Measurements from ENCODE around the gene GTSF1L. TPM values are rescaled to one million over a fixed set of nuclear protein-coding genes. Genes with fewer than 3 reads are reported as not detected.

Gene GTSF1L
- total RNA-seq, 4 donors from 2014 or later, result not detected

GRCh38 chr20:43736588-43737158 is 9.9 kb upstream of the GTSF1L start:
- no peaks in the 10 kb centered on the region for H3K4me1 ChIP-seq
- in situ Hi-C loops (cut with MboI; ENCODE audit: low pct_ligation_motif_present in 1 of 4, low pct_unique_long_range_greater_than_20kb in 1 of 4, low sequenced_read_pairs in 3 of 4), result no loop called here
- intact Hi-C loops (cut with DNase I; ENCODE audit: low total_unique reads), result no loop called here
- no peak overlapping the region for H3K4me3 ChIP-seq
- H3K27me3 ChIP-seq, result no peaks in the 10 kb centered on the region
- H3K27ac ChIP-seq, result no peak overlapping the region
- TF ChIP-seq EP300 (IDR thresholded peaks at IDR 0.05; ENCODE audit: low read depth) (no peak), CTCF (IDR thresholded peaks at IDR 0.05) (no peak), POLR2A (IDR thresholded peaks at IDR 0.05) (no peak), POLR2AphosphoS5 (IDR thresholded peaks at IDR 0.05) (no peak)
- H3K9me3 ChIP-seq, result no peaks in the 10 kb centered on the region
- no peaks in the 10 kb centered on the region for H3K36me3 ChIP-seq
- no peak for DNase-seq
- WGBS, 2 donors (ENCODE audit: low coverage in 1 of 2), result 32 to 60% methylated on average over 2 of the region's 2 CpGs

- no peaks in the 10 kb centered on the region for H3K27me3 ChIP-seq
- H3K9me3 ChIP-seq, result no peaks in the 10 kb centered on the region
- H3K4me3 ChIP-seq, result no peak overlapping the region
- H3K27ac ChIP-seq, result no peak overlapping the region
- in situ Hi-C loops (cut with MboI; ENCODE audit: low pct_ligation_motif_present in 1 of 4, low pct_unique_long_range_greater_than_20kb in 1 of 4, low sequenced_read_pairs in 3 of 4) (no loop called here), intact Hi-C loops (cut with DNase I; ENCODE audit: low total_unique reads) (no loop called here)
- no peak for TF ChIP-seq POLR2AphosphoS5 (IDR thresholded peaks at IDR 0.05)
- TF ChIP-seq POLR2A (IDR thresholded peaks at IDR 0.05), result no peak
- TF ChIP-seq EP300 (IDR thresholded peaks at IDR 0.05; ENCODE audit: low read depth), result no peak
- no peak for TF ChIP-seq CTCF (IDR thresholded peaks at IDR 0.05)
- no peak for DNase-seq
- no peaks in the 10 kb centered on the region for H3K36me3 ChIP-seq
- 67 to 85% methylated on average over 2 to 5 of the region's 5 CpGs for WGBS, 2 donors (ENCODE audit: low coverage in 1 of 2)
- no peaks in the 10 kb centered on the region for H3K4me1 ChIP-seq
These were observed 5.1 kb upstream of the GTSF1L start for GRCh38 chr20:43731927-43732326.

- TF ChIP-seq POLR2A (IDR thresholded peaks at IDR 0.05) (no peak), CTCF (IDR thresholded peaks at IDR 0.05) (no peak)
- intact Hi-C loops (cut with DNase I; ENCODE audit: low total_unique reads) (no loop called here), in situ Hi-C loops (cut with MboI; ENCODE audit: low pct_ligation_motif_present in 1 of 4, low pct_unique_long_range_greater_than_20kb in 1 of 4, low sequenced_read_pairs in 3 of 4) (no loop called here)
- H3K36me3 ChIP-seq, result no peaks in the 10 kb centered on the region
- no peak for DNase-seq
- WGBS, 2 donors (ENCODE audit: low coverage in 1 of 2), result 81% methylated on average over 7 of the region's 7 CpGs; no CpG with 5 or more reads in 1 of the 2 donors
- no peaks in the 10 kb centered on the region for H3K4me1 ChIP-seq
- H3K9me3 ChIP-seq, result no peaks in the 10 kb centered on the region
- H3K27ac ChIP-seq, result no peak overlapping the region
- H3K4me3 ChIP-seq, result no peak overlapping the region
- H3K27me3 ChIP-seq, result no peaks in the 10 kb centered on the region
These were observed 4.7 kb upstream of the GTSF1L start for GRCh38 chr20:43731469-43731868.

- Histone ChIP-seq H3K9me3 (no peaks in the 10 kb centered on the region), H3K27me3 (no peaks in the 10 kb centered on the region), H3K4me1 (peaks cover 0 to 9% (median 6%) of the 10 kb centered on the region in 4 donors), H3K36me3 (no peaks in the 10 kb centered on the region), H3K4me3 (no peak overlapping the region), H3K27ac (no peak overlapping the region)
- DNase-seq, result no peak
- TF ChIP-seq POLR2AphosphoS5 (IDR thresholded peaks at IDR 0.05), result no peak
- intact Hi-C loops (cut with DNase I; ENCODE audit: low total_unique reads), result no loop called here
- WGBS, 2 donors (ENCODE audit: low coverage in 1 of 2), result 81 to 91% methylated on average over 7 of the region's 7 CpGs
- in situ Hi-C loops (cut with MboI; ENCODE audit: low pct_ligation_motif_present in 1 of 4, low pct_unique_long_range_greater_than_20kb in 1 of 4, low sequenced_read_pairs in 3 of 4), result no loop called here
These were observed 2.0 kb upstream of the GTSF1L start for GRCh38 chr20:43728686-43729255.

All from transverse colon (tissue), 4 donors.